Skin epidermis (tissue), 12 donors: Measurements from ENCODE around the gene HSD17B14.
A peak's percentile ranks its signal among the peaks of the same experiment; 100 is the strongest.

Experiments used
- H3K27ac ChIP-seq, 21 experiments: fragments of 200-600 bp; sonication (generic) in 11 of 21; one replicate each; pipeline ENCODE4 v1.5.0; 2020; ENCODE audit warnings: mild to moderate bottlenecking in 3 of 21, inconsistent platforms in 2 of 21, moderate library complexity in 2 of 21
- H3K4me3 ChIP-seq, 7 experiments: fragments of 200-600 bp; sonication (generic) in 2 of 7; one replicate each; pipeline ENCODE4 v1.5.0; 2020; ENCODE audit warnings: inconsistent platforms in 2 of 7, mild to moderate bottlenecking in 2 of 7, moderate library complexity in 1 of 7

Gene HSD17B14

GRCh38 chr19:48837051-48837524 lies 797 bp upstream of the HSD17B14 start:
- peak overlapping the region in 4 of 7 experiments; percentile 14 to 31 (median 22) for H3K4me3 ChIP-seq
- peak overlapping the region in 9 of 21 experiments; percentile 17 to 77 (median 61) for H3K27ac ChIP-seq

DNA sequence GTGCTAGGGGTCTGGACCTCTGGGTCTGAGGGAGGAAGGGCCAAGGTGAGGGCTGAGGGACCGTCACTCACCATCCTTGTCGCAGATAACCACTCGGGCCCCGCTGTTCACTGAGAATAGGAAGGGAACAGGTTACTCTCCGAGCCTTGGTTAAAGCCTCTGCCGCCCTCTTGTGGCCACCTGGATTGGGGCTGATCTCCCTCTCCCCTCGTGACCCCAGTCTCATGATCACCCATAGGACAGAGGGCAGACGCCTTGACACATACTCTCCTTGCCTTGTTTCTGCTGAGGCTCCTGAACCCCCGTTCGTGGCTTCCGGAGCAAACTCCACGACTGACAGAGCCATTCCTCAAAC lies 580 bp downstream of the HSD17B14 start:
- Histone ChIP-seq H3K4me3 (peak overlapping the region; percentile 14 to 32 (median 23)), H3K27ac (peak overlapping the region in 15 of 21 experiments; percentile 1 to 77 (median 59))

DNA sequence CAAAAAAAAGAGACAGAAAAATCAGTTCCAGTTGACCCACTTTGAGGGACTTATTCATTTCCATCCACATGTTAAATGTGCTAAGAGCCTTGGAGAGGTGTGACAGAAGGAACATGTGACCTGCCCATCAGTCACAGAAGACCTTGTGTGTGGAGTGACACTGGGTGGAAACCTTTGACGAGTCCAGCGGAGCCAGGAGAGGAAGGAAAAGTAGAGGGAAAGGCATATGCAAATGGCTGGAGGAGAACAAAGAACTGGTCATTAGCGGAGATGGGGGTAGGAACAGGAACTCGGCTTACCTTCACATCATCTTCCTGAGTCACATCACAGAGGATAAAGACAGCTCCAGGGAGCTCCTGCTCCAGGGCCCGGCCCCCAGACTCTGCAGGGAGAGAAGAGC lies 2.3 kb downstream of the HSD17B14 start:
- Histone ChIP-seq H3K27ac (no peak overlapping the region), H3K4me3 (no peak overlapping the region)

DNA sequence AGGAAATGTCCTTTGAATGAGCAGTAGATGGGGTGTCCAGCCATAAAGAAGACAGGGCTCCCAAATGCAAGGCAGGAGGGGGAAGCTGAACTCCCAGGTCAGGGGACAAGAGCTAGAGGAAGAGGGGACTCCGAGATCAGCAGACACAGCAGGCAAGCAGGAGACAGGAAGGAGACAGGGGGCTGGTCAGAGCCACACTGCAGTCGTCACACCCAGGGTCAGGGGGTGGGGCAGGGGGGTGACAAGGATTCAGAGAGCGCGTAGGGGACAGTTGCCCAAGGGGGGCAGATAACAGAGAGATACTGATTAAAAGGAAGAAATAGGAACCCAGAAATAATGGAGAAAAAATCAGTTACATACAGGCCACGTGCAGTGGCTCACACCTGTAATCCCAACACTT lies 3.2 kb downstream of the HSD17B14 start:
- no peak overlapping the region for H3K4me3 ChIP-seq
- no peak overlapping the region for H3K27ac ChIP-seq

GRCh38 chr19:48830965-48831364 lies 5.3 kb downstream of the HSD17B14 start:
- no peak overlapping the region for H3K27ac ChIP-seq
- no peak overlapping the region for H3K4me3 ChIP-seq

- Histone ChIP-seq H3K4me3 (no peak overlapping the region), H3K27ac (no peak overlapping the region)
Measured at GRCh38 chr19:48830088-48830487, 6.2 kb downstream of the HSD17B14 start.

DNA sequence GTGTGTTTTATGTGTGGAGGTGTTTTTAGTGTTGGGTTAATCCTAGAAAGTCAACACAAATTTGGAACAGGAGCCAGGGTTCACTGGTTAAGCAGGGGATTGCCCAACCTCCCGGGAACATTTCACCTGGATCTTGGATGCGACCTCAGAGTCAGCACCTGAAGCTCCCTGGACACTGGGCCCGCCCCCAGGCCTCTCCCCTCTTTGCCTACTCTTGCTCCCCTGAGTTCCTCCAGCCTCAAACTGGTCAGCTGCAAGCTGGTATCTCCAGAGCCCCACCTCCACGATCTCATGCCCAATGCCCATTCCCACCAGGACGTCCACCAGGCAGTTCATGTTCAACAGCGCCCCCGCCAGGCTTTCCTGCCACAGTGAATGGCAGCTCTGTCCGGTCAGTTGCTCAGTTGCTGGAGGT lies 9.7 kb downstream of the HSD17B14 start:
- Histone ChIP-seq H3K27ac (no peak overlapping the region), H3K4me3 (no peak overlapping the region)

GRCh38 chr19:48822514-48822913 lies 13.8 kb downstream of the HSD17B14 start:
- Histone ChIP-seq H3K27ac (no peak overlapping the region), H3K4me3 (no peak overlapping the region)

GRCh38 chr19:48821633-48822032 lies 14.7 kb downstream of the HSD17B14 start:
- Histone ChIP-seq H3K27ac (no peak overlapping the region), H3K4me3 (no peak overlapping the region)

GRCh38 chr19:48819366-48819816 lies 16.9 kb downstream of the HSD17B14 start:
- H3K4me3 ChIP-seq, result no peak overlapping the region
- H3K27ac ChIP-seq, result peak overlapping the region in 5 of 21 experiments; percentile 15 to 43 (median 20)

DNA sequence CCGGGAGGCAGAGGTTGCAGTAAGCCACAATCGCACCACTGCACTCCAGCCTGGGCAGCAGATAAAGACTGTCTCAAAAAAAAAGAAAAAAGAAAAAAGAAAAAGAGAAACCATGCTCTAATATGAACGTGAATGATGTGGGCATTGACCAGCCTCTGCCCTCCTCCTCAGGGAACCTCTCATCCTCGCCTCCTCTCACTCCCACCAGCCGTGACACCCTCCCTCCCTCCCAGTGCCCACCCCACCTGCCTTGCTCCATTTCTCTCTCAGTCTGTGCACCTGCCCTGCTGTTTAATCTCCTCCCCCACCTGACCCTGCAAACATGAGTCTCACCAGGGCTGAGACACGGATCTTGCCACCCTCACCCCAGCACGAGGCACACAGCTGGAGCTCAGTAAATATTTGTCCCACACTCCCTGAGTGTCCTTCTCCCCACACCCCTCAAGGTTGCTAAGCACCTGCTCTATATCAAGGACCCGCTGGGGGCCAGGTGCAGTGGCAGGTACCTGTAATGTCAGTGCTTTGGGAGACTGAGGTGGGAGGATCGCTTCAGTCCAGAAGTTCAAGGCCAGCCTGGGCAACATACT lies 18.0 kb downstream of the HSD17B14 start:
- H3K27ac ChIP-seq, result peak overlapping the region in 2 of 21 experiments; percentile 15 to 19
- no peak overlapping the region for H3K4me3 ChIP-seq

- Histone ChIP-seq H3K4me3 (no peak overlapping the region), H3K27ac (no peak overlapping the region)
Measured at GRCh38 chr19:48817585-48818124, 18.6 kb downstream of the HSD17B14 start.

- H3K27ac ChIP-seq, result no peak overlapping the region
- no peak overlapping the region for H3K4me3 ChIP-seq
Measured at GRCh38 chr19:48815870-48816501, 20.3 kb downstream of the HSD17B14 start.

DNA sequence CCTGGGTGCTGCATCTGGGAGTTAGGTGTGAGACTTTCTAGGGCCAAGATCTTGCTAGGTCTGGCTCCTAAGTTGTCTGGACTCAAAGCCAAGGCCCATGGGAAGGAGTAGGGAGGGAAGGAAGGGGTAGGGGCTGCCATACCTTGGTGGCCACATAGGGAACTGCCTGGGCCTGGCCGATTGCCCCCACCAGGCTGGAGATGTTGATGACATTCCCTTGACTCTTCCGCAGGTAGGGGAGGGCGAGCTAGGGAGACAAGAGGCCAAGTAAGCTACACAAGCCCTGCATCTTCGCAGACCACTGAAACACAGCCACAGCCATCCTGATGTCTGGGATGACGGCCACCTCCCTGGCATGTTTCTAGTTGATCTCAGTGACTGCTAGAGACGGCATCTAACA lies 21.4 kb downstream of the HSD17B14 start:
- Histone ChIP-seq H3K4me3 (no peak overlapping the region), H3K27ac (no peak overlapping the region)

GRCh38 chr19:48813123-48813913 lies 23.0 kb downstream of the HSD17B14 start:
- Histone ChIP-seq H3K27ac (peak overlapping the region in 1 of 21 experiments; percentile 83), H3K4me3 (no peak overlapping the region)

GRCh38 chr19:48812094-48812929 lies 24.0 kb downstream of the HSD17B14 start:
- Histone ChIP-seq H3K27ac (peak overlapping the region in 11 of 21 experiments; percentile 29 to 83 (median 57)), H3K4me3 (peak overlapping the region; percentile 50 to 75 (median 69))

- Histone ChIP-seq H3K27ac (peak overlapping the region in 16 of 21 experiments; percentile 11 to 83 (median 68)), H3K4me3 (peak overlapping the region; percentile 50 to 75 (median 69))
Measured at GRCh38 chr19:48810151-48810550, 26.1 kb downstream of the HSD17B14 start.

DNA sequence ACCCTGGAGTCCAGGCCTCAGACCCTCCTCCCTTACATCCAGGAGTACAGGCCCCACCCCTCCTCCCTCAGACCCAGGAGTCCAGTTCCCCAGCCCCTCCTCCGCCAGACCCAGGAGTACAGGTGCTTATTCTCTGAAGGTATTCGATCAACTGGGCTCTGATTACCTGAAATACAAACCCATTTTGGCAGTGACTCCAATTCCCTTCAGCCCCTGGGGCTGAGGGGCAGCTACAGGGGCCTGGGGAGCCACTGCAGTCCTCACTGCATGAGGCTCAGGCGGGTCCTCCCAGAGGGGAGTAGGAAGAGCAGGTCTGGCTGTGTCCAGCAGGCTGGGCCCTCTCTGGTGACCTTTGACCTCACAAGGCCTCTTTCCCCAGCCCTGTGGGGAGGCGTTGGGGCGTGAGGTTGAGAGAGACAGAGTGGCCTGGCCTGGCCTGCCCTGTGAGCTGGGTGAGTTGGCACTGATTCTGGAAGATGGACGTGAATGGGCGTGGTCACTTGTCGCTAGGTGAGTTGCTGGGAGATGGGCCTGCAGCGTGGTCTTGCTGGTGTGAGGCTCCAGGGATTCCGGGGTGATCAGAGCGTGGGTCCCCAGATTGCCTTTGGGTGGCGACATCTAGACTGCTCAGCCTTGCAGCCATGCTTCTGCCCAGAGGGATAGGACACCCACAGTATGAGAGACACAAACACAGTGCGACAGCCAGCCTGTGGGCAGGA lies 28.5 kb downstream of the HSD17B14 start:
- H3K27ac ChIP-seq, result no peak overlapping the region
- no peak overlapping the region for H3K4me3 ChIP-seq
